ENCODE measurements around the gene CCDC50.

DNA sequence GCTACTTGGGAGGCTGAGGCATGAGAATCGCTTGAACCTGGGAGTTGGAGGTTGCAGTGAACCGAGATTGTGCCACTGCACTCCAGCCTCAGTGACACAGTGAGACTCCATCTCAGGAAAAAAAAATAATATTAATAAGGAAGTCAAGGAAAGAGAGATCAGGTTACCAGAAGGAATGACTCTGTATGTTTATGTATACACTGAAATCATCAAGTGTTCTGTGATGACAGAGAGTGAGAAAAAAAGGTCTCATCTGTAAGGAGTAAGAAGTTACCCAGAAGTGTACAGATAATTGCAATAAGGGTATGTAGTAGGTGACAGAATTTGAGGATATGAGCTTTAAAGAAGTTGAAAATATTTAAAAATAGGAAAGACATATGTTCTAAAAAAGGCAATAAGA is 4.3 kb upstream of the CCDC50 start:
- TF ChIP-seq, protein P1, sequence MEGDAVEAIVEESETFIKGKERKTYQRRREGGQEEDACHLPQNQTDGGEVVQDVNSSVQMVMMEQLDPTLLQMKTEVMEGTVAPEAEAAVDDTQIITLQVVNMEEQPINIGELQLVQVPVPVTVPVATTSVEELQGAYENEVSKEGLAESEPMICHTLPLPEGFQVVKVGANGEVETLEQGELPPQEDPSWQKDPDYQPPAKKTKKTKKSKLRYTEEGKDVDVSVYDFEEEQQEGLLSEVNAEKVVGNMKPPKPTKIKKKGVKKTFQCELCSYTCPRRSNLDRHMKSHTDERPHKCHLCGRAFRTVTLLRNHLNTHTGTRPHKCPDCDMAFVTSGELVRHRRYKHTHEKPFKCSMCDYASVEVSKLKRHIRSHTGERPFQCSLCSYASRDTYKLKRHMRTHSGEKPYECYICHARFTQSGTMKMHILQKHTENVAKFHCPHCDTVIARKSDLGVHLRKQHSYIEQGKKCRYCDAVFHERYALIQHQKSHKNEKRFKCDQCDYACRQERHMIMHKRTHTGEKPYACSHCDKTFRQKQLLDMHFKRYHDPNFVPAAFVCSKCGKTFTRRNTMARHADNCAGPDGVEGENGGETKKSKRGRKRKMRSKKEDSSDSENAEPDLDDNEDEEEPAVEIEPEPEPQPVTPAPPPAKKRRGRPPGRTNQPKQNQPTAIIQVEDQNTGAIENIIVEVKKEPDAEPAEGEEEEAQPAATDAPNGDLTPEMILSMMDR (IDR thresholded peaks at IDR 0.05; ENCODE audit: insufficient read depth, low read length): no peak
- TF ChIP-seq GABPA (IDR thresholded peaks at IDR 0.05; ENCODE audit: low read depth) (no peak), POLR2AphosphoS5 (IDR thresholded peaks at IDR 0.05; ENCODE audit: low read depth) (no peak)
- TF ChIP-seq, protein P2, sequence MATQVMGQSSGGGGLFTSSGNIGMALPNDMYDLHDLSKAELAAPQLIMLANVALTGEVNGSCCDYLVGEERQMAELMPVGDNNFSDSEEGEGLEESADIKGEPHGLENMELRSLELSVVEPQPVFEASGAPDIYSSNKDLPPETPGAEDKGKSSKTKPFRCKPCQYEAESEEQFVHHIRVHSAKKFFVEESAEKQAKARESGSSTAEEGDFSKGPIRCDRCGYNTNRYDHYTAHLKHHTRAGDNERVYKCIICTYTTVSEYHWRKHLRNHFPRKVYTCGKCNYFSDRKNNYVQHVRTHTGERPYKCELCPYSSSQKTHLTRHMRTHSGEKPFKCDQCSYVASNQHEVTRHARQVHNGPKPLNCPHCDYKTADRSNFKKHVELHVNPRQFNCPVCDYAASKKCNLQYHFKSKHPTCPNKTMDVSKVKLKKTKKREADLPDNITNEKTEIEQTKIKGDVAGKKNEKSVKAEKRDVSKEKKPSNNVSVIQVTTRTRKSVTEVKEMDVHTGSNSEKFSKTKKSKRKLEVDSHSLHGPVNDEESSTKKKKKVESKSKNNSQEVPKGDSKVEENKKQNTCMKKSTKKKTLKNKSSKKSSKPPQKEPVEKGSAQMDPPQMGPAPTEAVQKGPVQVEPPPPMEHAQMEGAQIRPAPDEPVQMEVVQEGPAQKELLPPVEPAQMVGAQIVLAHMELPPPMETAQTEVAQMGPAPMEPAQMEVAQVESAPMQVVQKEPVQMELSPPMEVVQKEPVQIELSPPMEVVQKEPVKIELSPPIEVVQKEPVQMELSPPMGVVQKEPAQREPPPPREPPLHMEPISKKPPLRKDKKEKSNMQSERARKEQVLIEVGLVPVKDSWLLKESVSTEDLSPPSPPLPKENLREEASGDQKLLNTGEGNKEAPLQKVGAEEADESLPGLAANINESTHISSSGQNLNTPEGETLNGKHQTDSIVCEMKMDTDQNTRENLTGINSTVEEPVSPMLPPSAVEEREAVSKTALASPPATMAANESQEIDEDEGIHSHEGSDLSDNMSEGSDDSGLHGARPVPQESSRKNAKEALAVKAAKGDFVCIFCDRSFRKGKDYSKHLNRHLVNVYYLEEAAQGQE (IDR thresholded peaks at IDR 0.05; ENCODE audit: insufficient replicate concordance, low read depth): no peak
